Heart left ventricle (tissue), 16 donors: ENCODE data around the gene STK35. TPM values are rescaled to one million over a fixed set of nuclear protein-coding genes. Genes with fewer than 3 reads are reported as not detected.

Source experiments
- ATAC-seq, 4 donors: fragments of 200-7000 bp; cut with Tn5 transposase; one replicate each; pipeline ENCODE4 v1.9.1; 2020 to 2022; ENCODE audit warnings: moderate library complexity in 4 of 4, mild to moderate bottlenecking in 3 of 4, moderate number of reproducible peaks in 1 of 4
- DNase-seq, 5 donors: peaks; one replicate each; pipeline ENCODE4 v3.0.0-alpha.2; 2020
- H3K27ac ChIP-seq, 12 donors: fragments of 200-600 bp; sonication (generic) in 4 of 12; one replicate each; pipeline versions ENCODE4 v1.5.0 to v1.8.0; 2016 to 2022; ENCODE audit warnings: mild to moderate bottlenecking in 2 of 12
- H3K27me3 ChIP-seq, 9 donors: fragments of 200-600 bp; sonication (generic) in 2 of 9; one replicate each; pipeline versions ENCODE4 v1.5.1 to v1.8.0; 2016 to 2022; ENCODE audit warnings: mild to moderate bottlenecking in 3 of 9
- H3K36me3 ChIP-seq, 9 donors: fragments of 200-600 bp; sonication (generic) in 2 of 9; one replicate each; pipeline versions ENCODE4 v1.5.0 to v1.8.0; 2018 to 2022; ENCODE audit warnings: mild to moderate bottlenecking in 2 of 9
- H3K4me1 ChIP-seq, 12 donors: fragments of 200-600 bp; sonication (generic) in 4 of 12; one replicate each; pipeline versions ENCODE4 v1.5.0 to v1.8.0; 2016 to 2022; ENCODE audit warnings: mild to moderate bottlenecking in 3 of 12
- H3K4me3 ChIP-seq, 12 donors: fragments of 200-600 bp; sonication (generic) in 4 of 12; one replicate each; pipeline versions ENCODE4 v1.5.0 to v1.8.0; 2017 to 2022; ENCODE audit warnings: mild to moderate bottlenecking in 9 of 12, moderate library complexity in 4 of 12
- H3K9me3 ChIP-seq, 12 donors: fragments of 200-600 bp; sonication (generic) in 4 of 12; one replicate each; pipeline versions ENCODE4 v1.5.0 to v1.8.0; 2016 to 2022; ENCODE audit warnings: mild to moderate bottlenecking in 1 of 12
- CTCF ChIP-seq, 12 donors: fragments of 200-600 bp; sonication (generic) in 4 of 12; IDR thresholded peaks; one replicate each; pipeline versions ENCODE4 v1.5.0 to v1.8.0; 2018 to 2022; ENCODE audit warnings: antibody characterized with exemption in 12 of 12, mild to moderate bottlenecking in 5 of 12
- POLR2A ChIP-seq, 2 donors: fragments of 450-650 bp; IDR thresholded peaks; one replicate each; pipeline ENCODE4 v1.6.1; 2017; ENCODE audit warnings: antibody characterized with exemption in 2 of 2, mild to moderate bottlenecking in 2 of 2, moderate library complexity in 2 of 2
- WGBS, 4 donors: extraction: QIAGEN DNeasy Blood & Tissue Kit in 2 of 4; methylation state at CpG; one replicate each; pipeline versions ENCODE4 v1.1.5 to v1.1.7; 2013 to 2018; 5-methylcytosine and 5-hydroxymethylcytosine counted together
- intact Hi-C, 10 donors: fragments of 100-400 bp; cut with DNase I; formaldehyde crosslinking; loops; one replicate each; pipeline versions ENCODE4 v1.11.1 to v1.14.2; 2022
- long read RNA-seq, 3 donors: library from polyadenylated mRNA; unstranded; transcript quantifications; one replicate each; pipeline ENCODE4 v2.0.0, GENCODE V29; 2020 to 2021
- polyA plus RNA-seq, 2 donors: library from polyadenylated mRNA; stranded (reverse); fragments of 200-250 nt; gene quantifications; one replicate each; pipeline ENCODE4 v1.2.3, GENCODE V29; 2013
- total RNA-seq, 9 donors: library from RNA; depleted of rRNA in 2 of 9; stranded (reverse); fragments of >200 nt in 2 of 9; fragmentation: NEBNext Ultra II Directional in 3 of 9; extraction: Animal tissue kit (Norgen Biotek cat#: 25700) in 3 of 9; gene quantifications; one replicate each; pipeline versions ENCODE4 v1.1.0 to v1.2.4, GENCODE V29; 2016 to 2023
- donor health status: ischemic (EF 13 %, LVEDD 7.1; RV severe dilation, severe dysfunction).
- donor health status: healthy with polysubstance abuse.
- donor health status: DM: no; HTN: yes; CAD: no.
- donor health status: DM: no; HTN: no; CAD: no.
- donor health status: ischemic (EF 25% LVEDD 6.9; RV normal size, moderate dysfunction).
- donor health status: ischemic (EF 25% LVEDD 5.7; RV mildly dilated, moderate dysfunction).
- donor health status: healthy.
- donor health status: DM: yes; HTN: yes; CAD: no.
- donor health status: ischemic (EF 35%, LVEDD 5.7; RV mildly dilated, moderate dysfunction).
- donor health status: nonischemic (EF 11% LVEDD 7.7; RV severe dilation, severe dysfunction).
- donor health status: DM: yes; HTN: yes; CAD: no.
- donor health status: PGD.
- donor health status: ischemic (EF 29% LVEDD 5.4; RV normal size, mild dysfunction).
- donor health status: nonischemic (EF 23%, LVEDD 6.1; RV moderate dilation, normal function).

STK35 gene
- total RNA-seq (10 to 100 TPM; 10.8 to 23.0 (median 15.0) TPM), polyA plus RNA-seq (10 to 100 TPM in 1 of 2 donors, 1 to 10 TPM in 1; 6.0 to 14.3 TPM)
- long read RNA-seq, donor 1, partial matches to known transcripts = 2 of 9 reads
- long read RNA-seq, donor 1, other reads (novel, unspliced or antisense) = 7 of 9 reads
- long read RNA-seq, donor 2, partial matches to known transcripts = 0 of 89 reads
- long read RNA-seq, donor 2, other reads (novel, unspliced or antisense) = 89 of 89 reads
- long read RNA-seq, donor 3, partial matches to known transcripts = 0 of 25 reads
- long read RNA-seq, donor 3, other reads (novel, unspliced or antisense) = 25 of 25 reads

GRCh38 chr20:2101057-2101864, at the start of gene STK35:
Gene STK35 (plus strand): TSS chr20:2101827. CDS start chr20:2101882, 55 bp downstream.
- H3K27ac ChIP-seq = peak within 1 kb of the TSS; percentile 95 to 100 (median 99)
- H3K27me3 ChIP-seq = no peaks in the 10 kb centered on the region
- DNase-seq (peak in 2 of 5 donors; percentile 90 to 91), ATAC-seq (peak; percentile 51 to 87 (median 76))
- TF ChIP-seq POLR2A (IDR thresholded peaks at IDR 0.05) = no peak
- TF ChIP-seq CTCF (IDR thresholded peaks at IDR 0.05) = no peak
- peak within 1 kb of the TSS; percentile 60 to 98 (median 87) for H3K4me3 ChIP-seq
- H3K9me3 ChIP-seq = no peaks in the 10 kb centered on the region
- intact Hi-C loops = loop anchor here in 5 of 10 donors (1.0 to 10.0 kb wide), 7 partner anchors 46 to 298 kb away; partner anchors contain the start of gene SIRPA (in 1 of the 5)
- H3K36me3 ChIP-seq = peaks cover 0 to 10% (median 5%) of the 10 kb centered on the region in 9 donors
- H3K4me1 ChIP-seq = peaks cover 3 to 39% (median 32%) of the 10 kb centered on the region in 12 donors
- whole genome bisulfite sequencing, 4 donors = 1 to 4% (median 3%) methylated on average over 20 to 32 of the region's 32 CpGs

GRCh38 chr20:2051946-2052345, 49.7 kb upstream of the STK35 start:
- no peak overlapping the region for H3K27ac ChIP-seq
- DNase-seq = no peak
- no peaks in the 10 kb centered on the region for H3K4me1 ChIP-seq
- peaks cover 0 to 13% (median 5%) of the 10 kb centered on the region in 9 donors for H3K27me3 ChIP-seq
- WGBS, 4 donors = 23 to 32% (median 25%) methylated on average over 2 of the region's 2 CpGs
- peaks cover 0 to 12% (median 3%) of the 10 kb centered on the region in 12 donors for H3K9me3 ChIP-seq
- H3K4me3 ChIP-seq = no peak overlapping the region
- intact Hi-C loops = no loop called here
- ATAC-seq = no peak
- TF ChIP-seq CTCF (IDR thresholded peaks at IDR 0.05) (no peak), POLR2A (IDR thresholded peaks at IDR 0.05) (no peak)
- no peaks in the 10 kb centered on the region for H3K36me3 ChIP-seq

- peaks cover 0 to 14% (median 5%) of the 10 kb centered on the region in 9 donors for H3K27me3 ChIP-seq
- H3K27ac ChIP-seq = no peak overlapping the region
- peaks cover 0 to 12% (median 3%) of the 10 kb centered on the region in 12 donors for H3K9me3 ChIP-seq
- H3K4me3 ChIP-seq = no peak overlapping the region
- WGBS, 4 donors = 39 to 51% (median 50%) methylated on average over 1 of the region's 1 CpG
- TF ChIP-seq POLR2A (IDR thresholded peaks at IDR 0.05) (no peak), CTCF (IDR thresholded peaks at IDR 0.05) (no peak)
- intact Hi-C loops = no loop called here
- no peak for ATAC-seq
- no peaks in the 10 kb centered on the region for H3K4me1 ChIP-seq
- no peak for DNase-seq
- H3K36me3 ChIP-seq = no peaks in the 10 kb centered on the region
Observed at GRCh38 chr20:2052741-2053140, 48.9 kb upstream of the STK35 start.

- H3K4me3 ChIP-seq = no peak overlapping the region
- intact Hi-C loops = no loop called here
- DNase-seq (no peak), ATAC-seq (no peak)
- no peak overlapping the region for H3K27ac ChIP-seq
- H3K36me3 ChIP-seq = no peaks in the 10 kb centered on the region
- TF ChIP-seq CTCF (IDR thresholded peaks at IDR 0.05) (no peak), POLR2A (IDR thresholded peaks at IDR 0.05) (no peak)
- peaks cover 0 to 19% (median 3%) of the 10 kb centered on the region in 12 donors for H3K9me3 ChIP-seq
- peaks cover 0 to 14% (median 5%) of the 10 kb centered on the region in 9 donors for H3K27me3 ChIP-seq
- no peaks in the 10 kb centered on the region for H3K4me1 ChIP-seq
Observed at GRCh38 chr20:2053615-2054014, 48.0 kb upstream of the STK35 start.
